Vagina (tissue), 2 donors: ENCODE results near the gene HOXB1. TPM values are rescaled to one million over a fixed set of nuclear protein-coding genes. Genes with fewer than 3 reads are reported as not detected.

Source experiments
- DNase-seq, 2 donors: peaks; one replicate each; pipeline ENCODE4 v3.0.0-alpha.2; 2017; ENCODE audit errors: extremely low spot score in 2 of 2
- H3K27ac ChIP-seq: fragments of 200-600 bp; sonication (generic); one replicate; pipeline ENCODE4 v1.5.1; 2019
- H3K27me3 ChIP-seq: fragments of 200-600 bp; sonication (generic); one replicate; pipeline ENCODE4 v1.5.1; 2019
- H3K36me3 ChIP-seq, 2 donors: fragments of 200-600 bp; sonication (generic); one replicate each; pipeline ENCODE4 v1.5.1; 2017 to 2019
- H3K4me1 ChIP-seq: fragments of 200-600 bp; sonication (generic); one replicate; pipeline ENCODE4 v1.5.1; 2019
- H3K4me3 ChIP-seq, 2 donors: fragments of 200-600 bp; sonication (generic); 1 replicate in 1 of 2; 2 replicates in 1 of 2; pipeline ENCODE4 v1.5.1; 2016 to 2019
- H3K9me3 ChIP-seq: fragments of 200-600 bp; sonication (generic); one replicate; pipeline ENCODE4 v1.5.1; 2019
- POLR2A ChIP-seq, 2 donors: fragments of 450-650 bp; IDR thresholded peaks; one replicate each; pipeline ENCODE4 v1.6.1; 2017; ENCODE audit warnings: antibody characterized with exemption in 2 of 2, mild to moderate bottlenecking in 2 of 2, moderate library complexity in 2 of 2
- POLR2AphosphoS5 ChIP-seq, 2 donors: sonication (generic); formaldehyde crosslinking; IDR thresholded peaks; one replicate each; pipeline ENCODE4 v1.9.0; 2017; ENCODE audit warnings: antibody characterized with exemption in 2 of 2, mild to moderate bottlenecking in 2 of 2, low read depth in 1 of 2; ENCODE audit not compliant: insufficient read depth in 1 of 2
- intact Hi-C: fragments of 100-400 bp; cut with DNase I; formaldehyde crosslinking; loops from one replicate; pipeline ENCODE4 v1.15.1; 2023
- total RNA-seq: library from RNA; depleted of rRNA; stranded (reverse); fragments of >200 nt; gene quantifications from one replicate; pipeline ENCODE4 v1.2.3, GENCODE V29; 2016
- TF ChIP-seq, protein P1 (sequence below), 3 experiments: fragments of 450-650 bp in 2 of 3; fragments of 200-600 bp in 1 of 3; sonication (generic) in 1 of 3; IDR thresholded peaks; one replicate each; pipeline ENCODE4 v1.5.1; 2017 to 2019; ENCODE audit warnings: antibody characterized with exemption in 3 of 3, mild to moderate bottlenecking in 2 of 3, moderate library complexity in 2 of 3

The HOXB1 gene
- total RNA-seq, 1 donor from 2014 or later = not detected

DNA sequence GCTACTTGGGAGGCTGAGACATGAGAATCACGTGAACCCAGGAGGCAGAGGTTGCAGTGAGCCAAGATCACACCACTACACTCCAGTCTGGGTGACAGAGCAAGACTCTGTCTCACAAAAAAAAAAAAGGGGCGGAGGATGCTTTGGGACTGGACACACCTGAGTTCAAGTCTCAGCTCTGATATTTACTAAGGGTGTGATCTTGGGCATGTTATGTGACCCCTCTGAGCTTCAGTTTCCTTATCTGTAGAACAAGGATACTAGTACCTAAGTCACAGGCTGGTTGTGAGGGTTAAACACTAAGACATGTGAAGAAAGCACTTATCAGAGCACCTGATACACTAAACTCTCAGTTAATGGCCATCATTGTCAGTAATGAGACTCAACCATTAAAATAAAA lies 25.9 kb downstream of the HOXB1 start:
- H3K9me3 ChIP-seq = no peaks in the 10 kb centered on the region
- no peaks in the 10 kb centered on the region for H3K4me1 ChIP-seq
- intact Hi-C loops = no loop called here
- DNase-seq = no peak
- TF ChIP-seq POLR2AphosphoS5 (IDR thresholded peaks at IDR 0.05; ENCODE audit: insufficient read depth in 1 of 2, low read depth in 1 of 2) (no peak), POLR2A (IDR thresholded peaks at IDR 0.05) (no peak)
- TF ChIP-seq, protein P1, sequence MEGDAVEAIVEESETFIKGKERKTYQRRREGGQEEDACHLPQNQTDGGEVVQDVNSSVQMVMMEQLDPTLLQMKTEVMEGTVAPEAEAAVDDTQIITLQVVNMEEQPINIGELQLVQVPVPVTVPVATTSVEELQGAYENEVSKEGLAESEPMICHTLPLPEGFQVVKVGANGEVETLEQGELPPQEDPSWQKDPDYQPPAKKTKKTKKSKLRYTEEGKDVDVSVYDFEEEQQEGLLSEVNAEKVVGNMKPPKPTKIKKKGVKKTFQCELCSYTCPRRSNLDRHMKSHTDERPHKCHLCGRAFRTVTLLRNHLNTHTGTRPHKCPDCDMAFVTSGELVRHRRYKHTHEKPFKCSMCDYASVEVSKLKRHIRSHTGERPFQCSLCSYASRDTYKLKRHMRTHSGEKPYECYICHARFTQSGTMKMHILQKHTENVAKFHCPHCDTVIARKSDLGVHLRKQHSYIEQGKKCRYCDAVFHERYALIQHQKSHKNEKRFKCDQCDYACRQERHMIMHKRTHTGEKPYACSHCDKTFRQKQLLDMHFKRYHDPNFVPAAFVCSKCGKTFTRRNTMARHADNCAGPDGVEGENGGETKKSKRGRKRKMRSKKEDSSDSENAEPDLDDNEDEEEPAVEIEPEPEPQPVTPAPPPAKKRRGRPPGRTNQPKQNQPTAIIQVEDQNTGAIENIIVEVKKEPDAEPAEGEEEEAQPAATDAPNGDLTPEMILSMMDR (IDR thresholded peaks at IDR 0.05) = no peak
- no peak overlapping the region for H3K27ac ChIP-seq
- H3K4me3 ChIP-seq = no peak overlapping the region
- H3K36me3 ChIP-seq = no peaks in the 10 kb centered on the region
- no peaks in the 10 kb centered on the region for H3K27me3 ChIP-seq

DNA sequence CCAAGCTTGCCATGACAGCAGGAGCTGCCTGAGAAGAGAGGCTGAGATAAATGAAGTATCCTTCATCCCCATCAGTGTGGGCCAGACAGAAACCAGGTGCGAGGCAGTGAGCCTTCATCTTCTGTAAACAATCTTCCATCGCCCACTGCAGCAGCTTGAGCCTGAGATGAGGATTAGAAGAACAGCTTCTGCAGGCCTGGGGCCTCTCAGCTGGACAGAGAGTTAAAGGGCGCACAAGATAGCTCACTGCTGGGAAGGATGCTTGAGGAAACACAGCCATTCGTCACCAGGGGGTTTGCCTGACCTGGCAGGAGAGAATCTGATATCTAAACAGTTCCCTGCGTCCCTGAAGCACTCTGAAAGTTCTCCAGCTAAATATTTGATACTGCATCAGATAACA lies 27.1 kb downstream of the HOXB1 start:
- intact Hi-C loops = no loop called here
- DNase-seq = no peak
- no peaks in the 10 kb centered on the region for H3K9me3 ChIP-seq
- H3K4me3 ChIP-seq = no peak overlapping the region
- no peak for TF ChIP-seq POLR2A (IDR thresholded peaks at IDR 0.05)
- no peak for TF ChIP-seq POLR2AphosphoS5 (IDR thresholded peaks at IDR 0.05; ENCODE audit: insufficient read depth in 1 of 2, low read depth in 1 of 2)
- TF ChIP-seq, protein P1 (IDR thresholded peaks at IDR 0.05) = no peak
- no peaks in the 10 kb centered on the region for H3K27me3 ChIP-seq
- no peak overlapping the region for H3K27ac ChIP-seq
- no peaks in the 10 kb centered on the region for H3K36me3 ChIP-seq
- no peaks in the 10 kb centered on the region for H3K4me1 ChIP-seq

DNA sequence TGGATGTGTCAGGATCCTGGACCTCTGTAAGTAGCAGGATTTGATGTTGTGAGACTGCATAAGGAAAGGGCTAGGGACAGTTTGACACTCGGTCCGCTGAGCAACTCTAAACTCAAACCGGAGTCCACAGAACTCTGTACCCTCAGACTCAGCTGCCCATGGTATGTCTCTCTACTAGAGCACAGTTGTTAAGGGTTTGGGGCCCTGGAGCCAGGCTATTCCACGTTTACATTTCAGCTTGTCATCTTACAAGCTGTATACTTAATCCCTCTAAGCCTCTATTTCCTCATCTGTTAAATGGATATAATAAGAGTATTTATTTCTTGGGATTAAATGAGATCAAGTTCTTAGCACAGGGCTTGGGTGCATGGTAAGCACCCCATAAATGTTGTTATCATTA lies 27.9 kb downstream of the HOXB1 start:
- no peak overlapping the region for H3K4me3 ChIP-seq
- H3K36me3 ChIP-seq = no peaks in the 10 kb centered on the region
- no peaks in the 10 kb centered on the region for H3K4me1 ChIP-seq
- intact Hi-C loops = no loop called here
- H3K27ac ChIP-seq = no peak overlapping the region
- no peaks in the 10 kb centered on the region for H3K9me3 ChIP-seq
- TF ChIP-seq POLR2A (IDR thresholded peaks at IDR 0.05) = no peak
- TF ChIP-seq, protein P1 (IDR thresholded peaks at IDR 0.05) = no peak
- no peak for TF ChIP-seq POLR2AphosphoS5 (IDR thresholded peaks at IDR 0.05; ENCODE audit: insufficient read depth in 1 of 2, low read depth in 1 of 2)
- H3K27me3 ChIP-seq = no peaks in the 10 kb centered on the region
- DNase-seq = no peak

DNA sequence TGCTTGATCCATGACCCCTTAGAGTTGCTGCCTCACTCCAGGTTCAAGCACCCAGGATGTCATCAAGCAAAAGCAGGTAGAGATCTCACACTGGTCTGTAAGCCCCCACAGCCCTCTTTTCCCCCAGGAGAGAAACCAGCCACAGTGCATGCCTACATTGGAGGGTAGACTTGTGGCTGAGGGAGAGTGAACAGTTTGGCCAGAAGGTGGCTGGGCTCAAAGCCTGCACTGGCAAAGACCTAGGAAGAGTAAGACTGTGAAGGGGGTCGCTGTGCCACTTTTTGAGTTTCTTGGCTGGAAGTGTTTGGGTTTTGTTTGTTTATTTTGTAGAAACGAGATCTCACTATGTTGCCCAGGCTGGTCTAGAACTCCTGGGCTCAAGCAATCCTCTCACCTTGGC lies 28.5 kb downstream of the HOXB1 start:
- Histone ChIP-seq H3K9me3 (no peaks in the 10 kb centered on the region), H3K4me3 (no peak overlapping the region), H3K27me3 (no peaks in the 10 kb centered on the region), H3K27ac (no peak overlapping the region), H3K4me1 (no peaks in the 10 kb centered on the region), H3K36me3 (no peaks in the 10 kb centered on the region)
- intact Hi-C loops = no loop called here
- no peak for DNase-seq
- TF ChIP-seq POLR2AphosphoS5 (IDR thresholded peaks at IDR 0.05; ENCODE audit: insufficient read depth in 1 of 2, low read depth in 1 of 2) = no peak
- TF ChIP-seq POLR2A (IDR thresholded peaks at IDR 0.05) = no peak
- TF ChIP-seq, protein P1 (IDR thresholded peaks at IDR 0.05) = no peak

DNA sequence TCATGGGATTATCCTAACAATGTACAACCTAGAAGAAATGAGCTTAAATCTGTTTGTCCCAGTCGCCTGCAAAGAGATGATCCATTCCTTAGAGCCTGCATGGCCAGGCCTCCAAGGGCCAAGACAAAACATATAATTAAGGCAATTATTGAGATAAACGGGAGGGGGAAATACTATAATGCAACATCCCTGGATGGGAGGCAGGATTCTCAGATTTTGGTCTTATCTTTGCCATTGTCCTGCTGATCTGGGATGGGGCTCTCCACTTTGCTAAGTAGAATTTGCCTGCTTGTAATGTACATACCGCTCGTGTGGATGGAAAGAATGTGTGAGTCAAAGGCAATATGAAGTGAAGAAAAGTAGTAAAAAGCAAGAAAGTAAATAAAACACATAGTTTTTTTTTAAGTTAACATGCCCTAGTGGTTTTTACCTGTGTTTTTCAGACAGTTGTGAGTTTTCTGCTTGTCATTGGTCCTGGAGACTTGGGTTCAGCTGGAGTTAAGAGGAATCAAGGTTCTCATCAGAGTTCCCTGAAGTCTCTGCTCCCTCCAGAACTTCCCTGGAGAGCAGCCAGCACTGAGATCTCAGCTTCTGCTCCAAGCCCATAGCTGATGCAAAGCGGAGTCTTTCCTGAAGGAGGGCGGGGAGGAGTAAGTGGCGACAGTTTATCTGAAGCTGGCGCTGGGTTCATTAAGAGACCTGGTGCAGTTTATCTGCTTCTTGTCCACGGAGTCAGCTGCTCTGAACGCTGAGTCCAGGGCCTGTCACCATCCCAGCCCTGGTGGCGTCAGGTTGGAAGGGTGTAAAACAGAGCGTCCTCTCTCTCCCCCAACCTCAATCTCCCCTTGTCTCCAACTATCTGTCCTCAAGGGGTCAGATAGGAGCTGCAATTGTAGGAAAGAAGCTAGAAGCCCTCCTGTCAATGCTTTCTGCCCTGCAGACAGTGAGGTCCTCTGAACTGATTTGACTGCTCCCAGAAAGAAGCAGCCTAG lies 30.1 kb downstream of the HOXB1 start:
- H3K9me3 ChIP-seq = no peaks in the 10 kb centered on the region
- no peak overlapping the region for H3K4me3 ChIP-seq
- no peak overlapping the region for H3K27ac ChIP-seq
- H3K36me3 ChIP-seq = no peaks in the 10 kb centered on the region
- no peak for DNase-seq
- H3K4me1 ChIP-seq = no peaks in the 10 kb centered on the region
- TF ChIP-seq, protein P1 (IDR thresholded peaks at IDR 0.05) = no peak
- TF ChIP-seq POLR2A (IDR thresholded peaks at IDR 0.05) = no peak
- TF ChIP-seq POLR2AphosphoS5 (IDR thresholded peaks at IDR 0.05; ENCODE audit: insufficient read depth in 1 of 2, low read depth in 1 of 2) = no peak
- intact Hi-C loops = no loop called here
- H3K27me3 ChIP-seq = no peaks in the 10 kb centered on the region
